B cell (primary cell): ENCODE measurements around the gene MLLT6. TPM values are rescaled to one million over a fixed set of nuclear protein-coding genes. Genes with fewer than 3 reads are reported as not detected.
A peak's percentile ranks its signal among the peaks of the same experiment; 100 is the strongest.

ENCODE experiments used
- ATAC-seq: fragments of 200-7000 bp; cut with Tn5 transposase; one replicate; pipeline ENCODE4 v1.10.0; 2021; ENCODE audit warnings: low read depth, mild to moderate bottlenecking, moderate number of reproducible peaks, moderate library complexity
- CTCF ChIA-PET: fragments of 350-600 bp; sonication (Branson Sonifier 250); formaldehyde crosslinking; loops from one replicate; lab custom pipeline; 2021; ENCODE audit warnings: antibody characterized with exemption, inconsistent platforms; lab: Charles Lee
- POLR2A ChIA-PET: fragments of 350-600 bp; sonication (Branson Sonifier 250); formaldehyde crosslinking; loops from one replicate; lab custom pipeline; 2021; ENCODE audit warnings: antibody characterized with exemption; lab: Charles Lee
- DNase-seq: peaks from one replicate; pipeline ENCODE4 v3.0.0; 2013
- H2AFZ ChIP-seq: 2 replicates; pipeline ENCODE4 v1.6.1; 2012; ENCODE audit warnings: mild to moderate bottlenecking, low read depth, low read length; ENCODE audit not compliant: insufficient read depth, poor library complexity, severe bottlenecking
- H3K27ac ChIP-seq, 2 donors: 1 replicate in 1 of 2; 2 replicates in 1 of 2; pipeline ENCODE4 v1.5.1; 2012 to 2013; ENCODE audit warnings: low read length in 2 of 2, mild to moderate bottlenecking in 2 of 2, moderate library complexity in 1 of 2
- H3K27me3 ChIP-seq, 4 experiments: fragments of 200-600 bp in 1 of 4; sonication (generic) in 1 of 4; replicated peaks in 1 of 4; 1 replicate in 2 of 4; 2 replicates in 2 of 4; pipeline versions ENCODE4 v1.6.1 to v1.7.0; 2013 to 2016; ENCODE audit warnings: low read length in 3 of 4, mild to moderate bottlenecking in 2 of 4, mixed read lengths in 1 of 4, moderate library complexity in 1 of 4; ENCODE audit not compliant: insufficient read depth in 4 of 4, control insufficient read depth in 3 of 4; ENCODE audit errors: control extremely low read depth in 1 of 4
- H3K36me3 ChIP-seq, 2 experiments: replicated peaks in 1 of 2; 1 replicate in 1 of 2; 2 replicates in 1 of 2; pipeline versions ENCODE4 v1.6.1 to v1.7.1; 2013; ENCODE audit warnings: low read length in 1 of 2; ENCODE audit not compliant: insufficient read depth in 2 of 2, control insufficient read depth in 1 of 2; ENCODE audit errors: control extremely low read depth in 1 of 2, extremely low read depth in 1 of 2
- H3K4me1 ChIP-seq, 2 donors: fragments of 200-600 bp in 1 of 2; sonication (generic) in 1 of 2; 1 replicate in 1 of 2; 2 replicates in 1 of 2; pipeline versions ENCODE4 v1.5.1 to v1.6.1; 2013 to 2017; ENCODE audit warnings: low read length in 2 of 2; ENCODE audit not compliant: control insufficient read depth in 2 of 2, insufficient read depth in 2 of 2
- H3K4me2 ChIP-seq: replicated peaks from 2 replicates; pipeline ENCODE3; 2012; ENCODE audit warnings: mild to moderate bottlenecking, low read depth, low read length; ENCODE audit not compliant: poor library complexity, severe bottlenecking
- H3K4me3 ChIP-seq, 5 experiments: fragments of 200-600 bp in 1 of 5; sonication (generic) in 1 of 5; 1 replicate in 3 of 5; 2 replicates in 2 of 5; pipeline versions ENCODE4 v1.5.1 to v1.7.0; 2011 to 2016; ENCODE audit warnings: low read length in 4 of 5, mild to moderate bottlenecking in 4 of 5, low read depth in 2 of 5, control low read depth in 1 of 5, moderate library complexity in 1 of 5; ENCODE audit not compliant: insufficient read depth in 1 of 5; ENCODE audit errors: control extremely low read depth in 1 of 5, extremely low read depth in 1 of 5
- H3K79me2 ChIP-seq: fragments of 200-600 bp; sonication (generic); one replicate; pipeline ENCODE4 v1.6.0; 2016; ENCODE audit warnings: low read length; ENCODE audit not compliant: control insufficient read depth, insufficient read depth
- H3K9ac ChIP-seq: fragments of 200-600 bp; sonication (generic); 2 replicates; pipeline ENCODE4 v1.6.1; 2017; ENCODE audit warnings: mild to moderate bottlenecking, low read length, moderate library complexity
- H3K9me3 ChIP-seq, 3 donors: one replicate each; pipeline versions ENCODE4 v1.6.1 to v1.7.1; 2013; ENCODE audit warnings: low read length in 2 of 3; ENCODE audit not compliant: control insufficient read depth in 2 of 3, insufficient read depth in 1 of 3; ENCODE audit errors: control extremely low read depth in 1 of 3
- H4K20me1 ChIP-seq: 2 replicates; pipeline ENCODE4 v1.6.0; 2012; ENCODE audit warnings: mild to moderate bottlenecking, low read length; ENCODE audit not compliant: insufficient read depth, control insufficient read depth, poor library complexity, severe bottlenecking
- H3K27ac Mint-ChIP-seq: one replicate; pipeline ENCODE4 v1.8.0; 2021; ENCODE audit warnings: mixed read lengths
- H3K27me3 Mint-ChIP-seq: one replicate; pipeline ENCODE4 v1.8.0; 2021; ENCODE audit warnings: mixed read lengths
- H3K4me1 Mint-ChIP-seq: one replicate; pipeline ENCODE4 v1.8.0; 2021; ENCODE audit warnings: mixed read lengths
- H3K4me3 Mint-ChIP-seq: one replicate; pipeline ENCODE4 v1.8.0; 2021; ENCODE audit warnings: mixed read lengths
- H3K9me3 Mint-ChIP-seq: one replicate; pipeline ENCODE4 v1.8.0; 2022; ENCODE audit warnings: mixed read lengths; ENCODE audit not compliant: insufficient read depth
- CTCF ChIP-seq: fragments of 200-600 bp; IDR thresholded peaks from one replicate; pipeline ENCODE4 v1.8.0; 2022; ENCODE audit warnings: antibody characterized with exemption, mild to moderate bottlenecking
- EZH2 ChIP-seq: IDR thresholded peaks from 2 replicates; pipeline ENCODE4 v1.6.1; 2012; ENCODE audit warnings: borderline replicate concordance, low read depth, mild to moderate bottlenecking, moderate library complexity, low read length; ENCODE audit not compliant: insufficient read depth, poor library complexity, severe bottlenecking
- WGBS: methylation state at CpG from one replicate; pipeline ENCODE4 v1.1.5; 2013; ENCODE audit warnings: missing lambda C conversion rate; ENCODE audit not compliant: insufficient coverage; 5-methylcytosine and 5-hydroxymethylcytosine counted together
- intact Hi-C: fragments of 100-400 bp; cut with micrococcal nuclease; formaldehyde crosslinking; loops from one replicate; pipeline ENCODE4 v1.10.0; 2022
- polyA plus RNA-seq: library from polyadenylated mRNA; depleted of rRNA; stranded (reverse); fragments of >200 nt; gene quantifications from 2 replicates; pipeline ENCODE4 v1.2.3, GENCODE V29; 2012
- total RNA-seq, 2 donors: library from RNA; stranded (reverse); fragments of 120-200 nt in 1 of 2; gene quantifications; 1 replicate in 1 of 2; 2 replicates in 1 of 2; pipeline versions ENCODE4 v1.2.3 to v1.2.4, GENCODE V29; 2013 to 2022

The MLLT6 gene
- total and polyA plus RNA-seq, 2 donors (not counting 1 experiment from before 2014, with no cell fraction given): 165 to 288 TPM

GRCh38 chr17:38672788-38673706, 32.0 kb upstream of the MLLT6 start:
- H3K4me2 ChIP-seq: peak overlapping the region; percentile 98
- H3K27me3 Mint-ChIP-seq: peaks cover 55% of the 10 kb centered on the region
- TF ChIP-seq CTCF (no peak), EZH2 (no peak)
- H3K36me3 ChIP-seq: no peaks in the 10 kb centered on the region
- CTCF ChIA-PET: interaction anchor here (0.8 to 8.6 kb wide), 3 partner anchors 10 to 63 kb away, joined by 4 to 172 read pairs (median 54); partner anchors contain the start of gene CISD3
- POLR2A ChIA-PET: interaction anchor here (1.2 kb wide), 2 partner anchors 9 to 78 kb away, joined by 3 to 4 read pairs; no protein-coding TSS in a partner anchor
- H3K27ac Mint-ChIP-seq: no peak overlapping the region
- H3K9me3 Mint-ChIP-seq: no peaks in the 10 kb centered on the region
- H3K9ac ChIP-seq: peak overlapping the region; percentile 61
- intact Hi-C loops: no loop called here
- DNase-seq (peak; percentile 42), ATAC-seq (no peak)
- no peaks in the 10 kb centered on the region for H3K79me2 ChIP-seq
- peak overlapping the region; percentile 79 for H2AFZ ChIP-seq
- H3K4me1 Mint-ChIP-seq: peaks cover 29% of the 10 kb centered on the region
- peaks cover 27 to 40% of the 10 kb centered on the region in 2 donors for H3K4me1 ChIP-seq
- peaks cover 0 to 71% (median 37%) of the 10 kb centered on the region in 4 experiments for H3K27me3 ChIP-seq
- no peak overlapping the region for H3K27ac ChIP-seq
- peak overlapping the region in 1 of 5 experiments; percentile 68 for H3K4me3 ChIP-seq
- 5% methylated on average over 30 of the region's 46 CpGs for WGBS
- H3K4me3 Mint-ChIP-seq: peak overlapping the region; percentile 71
- H4K20me1 ChIP-seq: no peaks in the 10 kb centered on the region
- H3K9me3 ChIP-seq: peaks cover 0 to 7% (median 0%) of the 10 kb centered on the region in 3 donors

DNA sequence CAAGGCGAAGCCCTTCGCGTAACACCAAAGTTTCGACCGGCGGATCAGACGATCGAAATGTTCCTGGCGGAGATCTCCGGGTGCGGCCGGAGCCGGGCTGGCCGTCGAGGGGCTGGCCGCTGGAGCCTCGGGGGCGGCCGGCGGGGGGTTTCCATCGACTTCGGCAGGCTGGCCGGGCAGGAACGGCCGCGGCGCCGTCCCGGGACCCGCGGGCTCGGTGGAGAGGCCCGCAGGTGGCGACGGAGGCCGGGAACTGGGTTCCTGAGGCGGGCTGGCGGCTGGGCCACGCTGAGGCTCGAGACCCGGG, 31.4 kb upstream of the MLLT6 start:
- Histone ChIP-seq H3K4me1 (peaks cover 27 to 40% of the 10 kb centered on the region in 2 donors), H4K20me1 (no peaks in the 10 kb centered on the region), H3K9me3 (peaks cover 0 to 7% (median 0%) of the 10 kb centered on the region in 3 donors), H3K36me3 (no peaks in the 10 kb centered on the region), H3K9ac (peak overlapping the region; percentile 61), H3K27me3 (peaks cover 0 to 65% (median 34%) of the 10 kb centered on the region in 4 experiments), H3K79me2 (no peaks in the 10 kb centered on the region), H3K4me3 (peak overlapping the region in 4 of 5 experiments; percentile 41 to 68 (median 58)), H3K27ac (no peak overlapping the region), H3K4me2 (peak overlapping the region; percentile 98), H2AFZ (peak overlapping the region; percentile 79)
- H3K27ac Mint-ChIP-seq: no peak overlapping the region
- intact Hi-C loops: loop anchor here (1.0 to 2.0 kb wide), 2 partner anchors 74 to 115 kb away; no protein-coding TSS in a partner anchor
- TF ChIP-seq CTCF: no peak
- TF ChIP-seq EZH2: no peak
- ChIA-PET POLR2A (interaction anchor here (1.2 kb wide), 1 partner anchor 77 kb away, joined by 3 read pairs; no protein-coding TSS in a partner anchor), CTCF (interaction anchor here (5.4 to 8.6 kb wide), 2 partner anchors 56 to 62 kb away, joined by 54 to 172 read pairs; partner anchors contain the start of gene CISD3)
- ATAC-seq (peak; percentile 2), DNase-seq (no peak)
- 2% methylated on average over 41 of the region's 41 CpGs for WGBS
- peaks cover 49% of the 10 kb centered on the region for H3K27me3 Mint-ChIP-seq
- H3K4me1 Mint-ChIP-seq: peaks cover 29% of the 10 kb centered on the region
- H3K4me3 Mint-ChIP-seq: peak overlapping the region; percentile 44
- H3K9me3 Mint-ChIP-seq: no peaks in the 10 kb centered on the region
